ENCODE measurements around the gene CDCA7. TPM values are rescaled to one million over a fixed set of nuclear protein-coding genes. Genes with fewer than 3 reads are reported as not detected.
"Not testable (repeated sequence)": the region's sequence is repeated elsewhere in the genome, so short reads cannot be mapped to it uniquely, and the experiment has no call there.

The CDCA7 gene
- total RNA-seq: 14.3 TPM

GRCh38 chr2:173354582-173355131, at the start of gene CDCA7:
TSS of gene CDCA7 (plus strand) at chr2:173354872. CDS start at chr2:173354964, 92 bp downstream.
- FAIRE-seq (no peak), DNase-seq (ENCODE audit: low spot score in 2 of 2) (peak; percentile 48 to 54)

GRCh38 chr2:173305303-173305702, 49.4 kb upstream of the CDCA7 start:
- FAIRE-seq: no peak

DNA sequence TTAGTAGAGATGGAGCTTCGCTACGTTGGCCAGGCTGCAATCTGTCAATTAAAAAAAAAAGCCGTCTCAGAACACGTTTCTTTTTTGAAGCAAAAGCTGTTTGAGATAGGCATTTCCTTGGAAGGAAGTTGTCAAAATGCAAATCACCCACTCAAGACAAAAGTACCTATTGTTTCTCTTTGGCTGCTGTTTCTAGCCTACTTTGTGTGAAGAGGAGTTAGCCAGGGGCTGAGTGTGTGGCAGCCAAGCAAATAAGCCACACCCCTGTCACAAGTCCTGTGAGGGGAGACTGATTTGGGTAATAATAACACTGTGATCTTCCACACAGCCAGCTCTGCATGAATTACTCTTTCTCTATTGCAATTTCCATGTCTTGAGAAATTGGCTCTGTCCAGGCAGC, 47.4 kb upstream of the CDCA7 start:
- no peak for FAIRE-seq
- DNase-seq (ENCODE audit: low spot score in 2 of 2): peak in 1 of 2 donors; percentile 16

More at GRCh38 chr2:173305303-173305702, 49.4 kb upstream of the CDCA7 start:
- no peak for DNase-seq (ENCODE audit: low spot score in 2 of 2)

DNA sequence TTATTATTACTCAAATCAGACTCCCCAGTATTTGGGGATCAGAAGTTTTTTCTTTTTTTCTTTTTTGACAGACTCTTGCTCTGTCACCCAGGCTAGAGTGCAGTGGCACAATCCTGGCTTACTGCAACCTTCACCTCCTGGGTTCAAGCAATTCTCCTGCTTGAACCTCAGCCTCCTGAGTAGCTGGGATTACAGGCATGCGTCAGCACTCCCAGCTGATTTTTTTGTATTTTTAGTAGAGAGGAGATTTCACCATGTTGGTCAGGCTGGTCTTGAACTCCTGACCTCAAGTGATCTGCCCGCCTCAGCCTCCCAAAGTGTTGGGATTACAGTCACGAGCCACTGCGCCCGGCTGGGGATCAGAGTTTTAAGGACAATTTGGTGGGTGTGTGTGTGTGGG, 45.3 kb upstream of the CDCA7 start:
- FAIRE-seq; DNase-seq (ENCODE audit: low spot score in 2 of 2): not testable (repeated sequence)

DNA sequence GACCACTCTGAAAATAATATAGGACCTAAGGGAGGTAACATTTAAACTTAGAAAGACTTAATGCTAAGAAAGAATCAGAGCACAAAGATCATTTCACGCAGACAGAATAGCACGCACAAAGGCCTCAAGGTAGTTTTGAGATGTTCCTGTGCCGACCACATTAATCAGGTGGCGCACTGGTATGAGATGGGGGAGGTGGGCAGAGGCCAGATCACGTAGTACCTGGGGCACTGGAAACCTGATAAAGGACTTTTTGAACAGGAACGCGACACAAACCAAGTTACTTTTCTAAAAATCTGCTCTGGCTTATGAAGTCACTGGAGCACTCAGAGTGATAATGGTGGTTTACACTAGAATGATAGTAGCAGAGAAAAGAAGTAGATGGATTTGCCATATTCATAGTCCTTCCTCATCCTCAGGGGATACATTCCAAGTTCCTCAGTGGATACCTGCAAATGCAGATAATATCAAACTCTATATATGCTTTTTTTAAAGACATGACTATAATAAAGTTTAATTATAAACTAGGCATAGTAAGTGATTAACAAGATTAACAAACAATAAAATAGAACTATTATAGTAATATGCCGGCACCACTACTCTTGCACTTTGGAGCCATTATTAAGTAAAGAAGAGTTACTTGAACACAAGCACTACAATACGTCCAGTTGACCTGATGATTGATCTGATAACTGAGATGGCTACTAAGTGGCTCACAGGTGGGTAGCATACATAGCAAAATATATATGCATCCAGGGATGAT, 42.6 kb upstream of the CDCA7 start:
- FAIRE-seq: no peak

DNA sequence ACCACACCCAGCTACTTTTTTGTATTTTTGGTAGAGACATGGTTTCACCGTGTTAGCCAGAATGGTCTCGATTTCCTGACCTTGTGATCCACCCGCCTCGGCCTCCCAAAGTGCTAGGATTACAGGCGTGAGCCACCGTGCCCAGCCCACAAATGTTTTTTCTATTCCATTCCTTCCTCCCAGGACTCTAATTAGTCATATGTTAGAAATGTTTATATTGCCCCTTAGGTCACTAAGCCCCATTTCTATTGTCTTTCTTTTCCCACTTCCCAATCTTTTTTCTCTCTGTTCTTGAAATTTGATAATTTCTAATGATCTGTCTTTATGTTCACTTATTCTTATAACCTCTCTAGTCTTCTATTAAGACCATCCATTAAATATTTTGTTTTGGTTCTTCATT, 31.3 kb upstream of the CDCA7 start:
- DNase-seq (ENCODE audit: low spot score in 2 of 2) (no peak), FAIRE-seq (no peak)

More for the DNA sequence above, 42.6 kb upstream of the CDCA7 start:
- DNase-seq (ENCODE audit: low spot score in 2 of 2): no peak

DNA sequence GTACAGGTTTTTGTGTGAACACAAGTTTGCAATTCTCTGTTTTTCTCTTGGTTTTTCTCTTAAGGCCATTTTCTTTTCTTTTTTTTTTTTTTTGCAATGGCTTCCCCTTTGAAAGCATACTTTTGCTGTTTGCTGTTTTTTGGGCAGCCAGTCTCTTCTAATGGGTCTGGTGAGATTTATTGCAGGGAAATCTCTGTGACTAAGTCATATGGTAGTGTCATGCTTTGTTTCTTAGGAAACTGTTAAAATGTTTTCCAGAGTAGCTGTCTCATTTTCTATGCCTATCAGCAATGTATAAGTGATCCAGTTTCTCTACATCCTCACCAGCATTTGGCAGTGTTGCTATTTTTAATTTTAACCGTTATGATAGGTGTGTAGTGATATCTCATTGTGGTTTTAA, 27.9 kb upstream of the CDCA7 start:
- no peak for FAIRE-seq
- DNase-seq (ENCODE audit: low spot score in 2 of 2): no peak

- FAIRE-seq (no peak), DNase-seq (ENCODE audit: low spot score in 2 of 2) (no peak)
These were observed 27.3 kb upstream of the CDCA7 start for GRCh38 chr2:173327421-173327820.

GRCh38 chr2:173333003-173333402, 21.7 kb upstream of the CDCA7 start:
- FAIRE-seq; DNase-seq (ENCODE audit: low spot score in 2 of 2): not testable (repeated sequence)

GRCh38 chr2:173339807-173340206, 14.9 kb upstream of the CDCA7 start:
- DNase-seq (ENCODE audit: low spot score in 2 of 2) (no peak), FAIRE-seq (no peak)

DNA sequence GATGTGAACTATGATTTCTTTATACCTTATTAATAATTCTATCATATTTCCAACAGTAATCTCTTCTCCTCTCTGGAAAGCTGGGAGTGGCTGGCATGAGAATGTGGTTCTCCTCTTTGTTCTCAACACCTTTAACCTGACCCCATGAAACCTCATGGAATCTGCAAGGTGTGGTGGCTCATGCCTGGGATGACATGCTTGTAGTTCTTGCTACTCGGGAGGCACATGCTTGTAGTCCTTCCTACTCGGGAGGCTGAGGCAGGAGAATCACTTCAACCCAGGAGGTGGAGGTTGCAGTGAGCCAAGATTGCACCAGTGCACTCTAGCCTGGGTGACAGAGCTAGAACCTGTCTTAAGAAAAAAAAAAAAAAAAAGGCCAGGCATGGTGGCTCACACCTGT, 10.8 kb upstream of the CDCA7 start:
- FAIRE-seq (no peak), DNase-seq (ENCODE audit: low spot score in 2 of 2) (no peak)

DNA sequence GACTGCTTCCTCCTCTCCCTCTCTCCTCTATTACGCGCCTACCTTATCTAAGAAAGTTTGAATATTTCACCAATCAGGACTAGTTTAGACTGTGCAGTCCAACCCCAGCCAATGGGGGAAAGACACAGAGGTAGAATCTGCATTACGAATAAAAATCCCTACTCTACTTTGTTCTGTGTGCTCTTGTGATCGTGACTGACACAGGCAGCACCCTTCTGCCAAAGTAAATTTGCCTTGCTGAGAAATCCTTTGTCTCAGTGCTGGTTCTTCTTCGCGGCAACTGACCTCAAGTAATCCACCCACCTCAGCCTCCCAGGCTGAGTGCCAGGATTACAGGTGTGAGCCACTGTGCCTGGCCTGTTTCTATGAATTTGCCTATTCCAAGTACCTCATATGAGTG, 8.6 kb upstream of the CDCA7 start:
- DNase-seq (ENCODE audit: low spot score in 2 of 2) (no peak), FAIRE-seq (no peak)

GRCh38 chr2:173347305-173348168, 7.1 kb upstream of the CDCA7 start:
- DNase-seq (ENCODE audit: low spot score in 2 of 2) (no peak), FAIRE-seq (no peak)

DNA sequence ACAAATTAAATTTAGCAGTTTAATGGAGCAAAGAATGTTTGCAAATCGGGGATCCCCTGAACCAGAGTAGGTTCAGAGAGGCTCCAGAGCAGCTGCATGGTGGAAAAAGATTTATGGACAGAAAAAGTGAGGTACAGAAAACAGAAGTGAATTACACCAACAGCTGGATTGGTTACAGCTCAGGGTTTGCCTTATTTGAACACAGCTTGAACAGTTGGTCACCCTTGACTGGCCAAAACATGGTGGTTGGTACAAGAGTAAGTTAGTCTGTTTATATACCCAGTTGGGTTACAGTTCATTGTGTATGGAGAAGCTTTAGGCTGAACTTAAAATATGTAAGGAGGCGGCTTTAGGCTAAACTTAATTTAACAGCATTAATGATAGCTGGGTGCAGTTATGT, 5.4 kb upstream of the CDCA7 start:
- FAIRE-seq (no peak), DNase-seq (ENCODE audit: low spot score in 2 of 2) (no peak)

DNA sequence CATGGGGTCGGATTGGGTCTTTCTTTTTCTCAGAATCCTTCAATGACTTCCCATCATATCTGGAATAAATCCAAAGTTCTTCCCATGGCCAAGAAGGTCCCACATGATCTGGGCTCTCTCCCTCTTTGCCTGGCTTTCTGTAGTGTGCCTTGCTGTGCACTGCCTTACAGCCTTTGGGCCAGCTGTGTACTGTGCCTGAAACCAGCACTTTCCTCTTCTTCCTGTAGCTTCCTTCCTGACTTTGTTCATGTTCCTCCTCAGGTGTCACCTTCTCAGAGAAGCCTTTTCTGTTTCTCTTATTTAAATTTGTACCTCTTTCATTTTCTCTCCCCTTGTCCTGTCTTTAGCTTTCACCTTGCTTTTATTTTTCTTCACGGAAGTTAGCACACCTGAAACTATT, 4.3 kb upstream of the CDCA7 start:
- no peak for FAIRE-seq
- no peak for DNase-seq (ENCODE audit: low spot score in 2 of 2)

DNA sequence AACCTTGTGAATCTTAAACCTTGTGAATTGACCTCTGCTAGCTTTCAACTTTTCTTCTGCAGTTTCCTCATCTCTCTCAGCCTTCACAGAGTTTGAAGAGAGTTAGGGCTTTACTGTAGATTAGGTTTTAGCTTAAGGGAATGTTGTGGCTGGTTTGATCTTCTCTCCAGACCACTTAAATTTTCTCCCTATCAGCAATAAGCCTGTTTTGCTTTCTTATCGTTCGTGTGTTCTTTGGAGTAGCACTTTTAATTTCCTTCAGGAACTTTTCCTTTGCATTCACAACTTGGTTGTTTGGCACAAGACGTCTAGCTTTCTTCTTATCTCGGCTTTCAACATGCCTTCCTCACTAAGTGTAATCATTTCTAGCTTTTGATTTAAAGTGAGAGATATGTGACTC, 2.8 kb upstream of the CDCA7 start:
- DNase-seq (ENCODE audit: low spot score in 2 of 2): no peak
- FAIRE-seq: no peak

GRCh38 chr2:173353556-173353955, 1.1 kb upstream of the CDCA7 start:
- FAIRE-seq: no peak

GRCh38 chr2:173354073-173354581, 545 bp upstream of the CDCA7 start:
- DNase-seq (ENCODE audit: low spot score in 2 of 2) (no peak), FAIRE-seq (no peak)

More at GRCh38 chr2:173353556-173353955, 1.1 kb upstream of the CDCA7 start:
- DNase-seq (ENCODE audit: low spot score in 2 of 2): no peak

GRCh38 chr2:173355132-173355865, 627 bp downstream of the CDCA7 start:
- no peak for FAIRE-seq
- DNase-seq (ENCODE audit: low spot score in 2 of 2): no peak

DNA sequence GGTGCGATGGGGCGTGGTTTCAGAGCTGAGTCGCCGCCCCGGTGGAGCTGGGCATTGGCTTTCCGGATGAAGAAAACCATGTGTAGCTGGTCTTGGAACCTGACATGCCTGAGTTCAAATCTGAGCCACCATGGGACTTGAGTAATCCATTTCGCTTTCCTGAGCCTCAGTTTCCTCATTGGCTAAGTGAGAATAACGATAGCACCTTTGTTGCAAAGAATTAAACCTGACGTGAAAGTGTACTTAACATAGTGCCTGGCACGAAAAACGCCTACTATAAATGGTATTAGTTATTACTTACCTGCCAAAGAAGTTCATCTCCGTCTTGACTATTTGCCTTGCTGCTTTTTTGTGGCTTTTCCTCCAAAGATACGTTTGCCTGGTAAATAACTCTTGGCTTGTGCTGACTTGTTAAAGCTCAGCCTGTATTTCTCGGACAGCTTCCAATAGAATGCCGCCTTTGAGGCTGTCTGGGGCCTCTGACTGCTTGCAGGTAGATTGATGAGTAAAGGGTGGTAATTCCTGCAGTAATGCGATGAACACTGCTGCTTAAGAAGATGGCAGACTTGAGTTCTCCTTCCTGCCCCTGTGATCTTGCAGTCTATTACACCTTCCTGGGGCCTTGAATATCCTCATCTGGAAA, 1.3 kb downstream of the CDCA7 start:
- no peak for DNase-seq (ENCODE audit: low spot score in 2 of 2)
- FAIRE-seq: no peak

Data from frontal cortex (tissue), 4 donors.